Measurements from ENCODE around the gene BAZ1A.
A peak's percentile ranks its signal among the peaks of the same experiment; 100 is the strongest.
"Not testable (repeated sequence)": the region's sequence is repeated elsewhere in the genome, so short reads cannot be mapped to it uniquely, and the experiment has no call there.

The BAZ1A gene

GRCh38 chr14:34782031-34782430 lies 93.1 kb downstream of the BAZ1A start:
- DNase-seq, result no peak

DNA sequence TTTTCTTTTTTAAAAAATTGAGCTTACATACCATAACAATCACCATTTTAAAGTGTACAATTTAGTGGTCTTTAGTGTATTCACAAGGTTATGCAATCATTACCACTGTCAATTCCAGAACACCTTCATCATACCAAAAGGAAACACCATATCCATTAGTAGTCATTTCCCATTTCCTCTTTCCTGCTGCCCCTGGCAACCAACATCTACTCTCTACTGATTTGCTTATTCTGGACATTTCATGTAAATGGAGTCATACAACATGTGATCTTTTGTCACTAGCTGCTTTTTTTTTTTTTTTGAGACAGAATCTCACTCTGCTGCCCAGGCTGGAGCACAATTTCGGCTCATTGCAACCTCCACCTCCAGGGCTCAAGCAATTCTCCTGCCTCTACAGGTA lies 93.9 kb downstream of the BAZ1A start:
- peak; percentile 93 for DNase-seq

DNA sequence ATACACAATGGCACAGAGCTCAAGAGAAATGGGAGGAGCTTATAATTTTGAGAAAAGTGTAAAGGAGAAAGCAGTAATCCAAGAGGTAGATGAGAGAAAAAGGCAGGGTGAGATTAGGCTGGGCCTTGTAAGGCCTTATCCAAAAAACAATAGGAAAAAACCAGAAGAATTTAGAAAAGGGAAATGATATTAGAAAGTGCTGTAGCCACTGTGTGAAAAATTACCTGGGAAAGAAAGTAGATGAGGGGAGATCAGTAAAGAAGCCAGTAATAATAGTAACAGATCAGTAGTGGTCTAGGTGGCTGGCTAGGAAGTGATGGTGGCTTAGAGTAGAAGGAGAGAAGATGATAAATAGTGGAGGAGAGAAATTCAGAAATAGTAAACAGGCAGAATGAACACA lies 94.5 kb downstream of the BAZ1A start:
- DNase-seq, result no peak

DNA sequence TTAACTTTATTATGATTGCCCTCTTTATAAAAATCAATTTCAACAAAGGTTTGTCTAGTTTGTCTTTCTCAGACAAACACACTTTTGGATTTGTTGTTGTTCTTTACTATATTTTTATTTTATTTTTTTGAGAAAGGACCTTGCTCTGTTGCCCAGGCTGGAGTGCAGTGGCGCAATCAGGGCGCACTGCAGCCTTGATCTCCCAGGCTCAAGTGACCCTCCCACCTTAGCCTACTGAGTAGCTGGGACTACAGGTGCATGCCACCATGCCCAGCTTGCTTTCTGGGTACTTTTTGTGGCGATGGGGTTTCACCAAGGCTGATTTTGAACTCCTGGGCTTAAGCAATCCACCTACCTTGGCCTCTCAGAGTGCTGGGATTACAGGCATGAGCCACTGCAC lies 96.4 kb downstream of the BAZ1A start:
- DNase-seq, result no peak

DNA sequence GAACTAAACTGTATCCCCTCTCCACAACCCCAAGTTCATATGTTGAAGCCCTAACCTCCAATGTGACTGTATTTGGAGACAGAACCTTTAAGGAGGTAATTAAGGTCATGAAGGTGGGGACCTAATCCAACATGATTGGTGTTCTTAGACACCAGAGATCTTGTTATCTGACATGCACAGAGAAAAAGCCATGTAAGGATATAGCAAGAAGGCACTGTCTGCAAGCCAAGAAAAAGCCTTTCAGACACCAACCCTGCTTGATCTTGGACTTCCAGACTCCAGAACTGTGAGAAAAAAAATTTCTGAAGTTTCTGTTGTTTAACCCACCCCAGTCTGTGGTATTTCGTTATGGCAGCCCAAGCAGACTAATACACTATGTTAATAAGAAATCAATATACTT lies 98.5 kb downstream of the BAZ1A start:
- DNase-seq, result no peak

DNA sequence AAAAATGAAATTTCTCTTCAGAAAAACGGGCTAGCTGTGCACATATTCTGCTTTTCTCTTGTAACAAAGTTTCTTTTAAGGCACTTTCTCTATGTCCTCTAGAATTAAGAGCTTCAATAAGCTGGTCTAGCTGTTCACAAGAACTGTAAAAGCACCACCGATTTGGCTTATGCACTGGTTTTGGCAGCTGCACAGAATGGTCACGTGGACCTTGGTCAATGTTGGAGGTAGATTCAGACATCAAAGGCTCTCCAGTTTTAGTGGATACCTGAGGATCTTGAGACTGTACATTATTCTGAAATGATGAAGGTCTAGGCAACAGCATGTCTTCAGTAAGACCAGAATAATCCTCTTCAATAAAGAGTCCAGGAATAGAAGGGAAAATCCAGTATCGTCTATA lies 99.2 kb downstream of the BAZ1A start:
- no peak for DNase-seq

GRCh38 chr14:34775342-34775741 lies 99.8 kb downstream of the BAZ1A start:
- no peak for DNase-seq

- peak; percentile 29 for DNase-seq
Observed at GRCh38 chr14:34770901-34771300, 104.3 kb downstream of the BAZ1A start.

DNA sequence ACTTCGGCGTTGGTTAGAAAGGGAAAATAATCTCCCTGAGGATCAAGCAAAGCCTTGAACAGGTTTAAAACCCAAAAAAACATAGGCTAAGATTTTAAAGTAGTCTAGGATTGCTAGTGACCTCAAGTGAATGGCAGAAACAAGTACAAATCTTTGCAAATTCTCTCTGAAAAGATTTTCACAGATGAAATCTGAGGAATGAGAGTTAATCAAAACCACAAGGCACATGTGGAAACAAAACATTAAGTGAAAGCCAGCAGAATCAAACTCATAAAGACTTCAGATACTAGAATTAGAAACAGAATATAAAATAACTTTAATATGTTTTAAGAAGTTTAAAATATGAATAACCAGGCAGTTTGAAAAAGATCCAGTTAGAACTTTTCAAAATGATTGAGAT lies 108.6 kb downstream of the BAZ1A start:
- DNase-seq, result peak; percentile 27

- DNase-seq, result no peak
Observed at GRCh38 chr14:34766060-34766459, 109.1 kb downstream of the BAZ1A start.

- no peak for DNase-seq
Observed at GRCh38 chr14:34755215-34755614, 119.9 kb downstream of the BAZ1A start.

GRCh38 chr14:34754687-34755086 lies 120.5 kb downstream of the BAZ1A start:
- no peak for DNase-seq

DNA sequence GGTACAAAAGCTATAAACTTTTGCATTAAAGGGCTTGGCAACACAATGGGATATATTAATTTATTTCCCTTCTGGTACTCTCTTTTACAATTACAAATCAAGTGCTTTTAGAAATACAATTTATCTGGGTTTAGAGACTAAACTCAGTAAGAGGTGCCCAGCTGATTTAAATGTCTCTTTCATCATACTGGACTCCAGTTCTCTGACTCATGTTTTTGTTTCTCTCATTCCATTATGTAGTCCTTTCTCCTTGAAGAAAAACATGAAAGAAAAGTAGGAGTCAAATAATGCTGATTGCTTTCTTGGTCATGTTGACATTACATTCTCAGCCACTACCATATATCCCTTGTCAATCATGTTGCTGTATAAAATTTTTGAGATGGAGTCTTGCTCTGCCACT lies 124.5 kb downstream of the BAZ1A start:
- DNase-seq, result peak; percentile 70

GRCh38 chr14:34750233-34750632 lies 124.9 kb downstream of the BAZ1A start:
- no peak for DNase-seq

GRCh38 chr14:34749408-34749807 lies 125.8 kb downstream of the BAZ1A start:
- DNase-seq, result no peak

GRCh38 chr14:34742270-34743115 lies 132.7 kb downstream of the BAZ1A start:
- DNase-seq, result no peak

DNA sequence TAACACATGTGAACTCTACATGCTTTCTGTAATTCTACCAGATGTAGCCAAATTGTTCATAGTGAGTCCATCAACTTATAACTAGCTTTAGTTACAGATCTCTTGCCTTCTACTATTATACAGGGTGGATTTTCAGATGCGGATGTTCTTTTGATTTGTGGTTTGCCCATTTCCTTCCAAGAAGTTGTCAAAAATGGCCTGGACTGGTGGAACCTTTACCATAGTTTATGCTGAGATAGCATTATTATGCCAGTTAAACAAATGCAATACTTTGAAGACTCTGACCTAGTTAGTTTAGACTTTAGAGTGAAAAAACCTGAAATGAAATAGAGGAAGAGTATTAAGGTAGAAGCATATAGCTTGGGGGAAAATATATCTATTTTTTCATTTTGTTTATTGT lies 133.3 kb downstream of the BAZ1A start:
- DNase-seq, result no peak

DNA sequence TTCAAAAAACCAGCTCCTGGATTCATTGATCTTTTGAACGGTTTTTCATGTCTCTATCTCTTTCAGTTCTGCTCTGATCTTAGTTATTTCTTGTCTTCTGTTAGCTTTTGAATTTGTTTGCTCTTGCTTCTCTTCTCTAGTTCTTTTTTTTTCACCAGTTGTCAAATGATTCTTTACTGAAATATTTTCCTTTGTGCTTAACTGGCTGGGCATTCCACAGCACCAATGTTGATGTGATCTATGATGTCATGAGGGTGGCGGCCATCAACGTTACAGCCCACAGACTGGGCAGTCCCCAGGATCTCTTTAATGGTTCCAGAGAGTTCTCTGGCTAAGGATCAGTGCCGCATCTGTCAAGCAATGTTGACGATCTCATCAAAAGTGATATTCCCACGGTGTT lies 135.0 kb downstream of the BAZ1A start:
- DNase-seq, result peak; percentile 65

- not testable (repeated sequence) for DNase-seq
Observed at GRCh38 chr14:34737079-34737478, 138.1 kb downstream of the BAZ1A start.

- DNase-seq, result peak; percentile 63
Observed at GRCh38 chr14:34733245-34733644, 141.9 kb downstream of the BAZ1A start.

DNA sequence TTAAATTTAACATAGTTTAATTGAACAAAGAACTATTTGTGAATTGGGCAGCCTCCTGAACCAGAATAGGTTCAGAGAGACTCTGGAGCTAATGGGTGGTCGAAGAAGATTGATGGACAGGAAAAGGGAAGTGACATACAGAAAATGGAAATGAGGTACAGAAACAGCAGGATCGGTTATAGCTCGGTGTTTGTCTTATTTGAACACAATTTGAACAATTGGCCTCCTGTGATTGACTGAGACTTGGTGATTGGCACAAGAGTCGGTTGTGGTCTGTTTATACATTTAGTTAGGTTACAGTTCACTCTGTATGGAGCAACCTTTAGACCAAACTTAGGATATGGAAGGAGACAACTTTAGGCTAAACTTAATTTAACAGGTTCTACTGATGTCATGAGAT lies 142.4 kb downstream of the BAZ1A start:
- DNase-seq, result no peak

DNA sequence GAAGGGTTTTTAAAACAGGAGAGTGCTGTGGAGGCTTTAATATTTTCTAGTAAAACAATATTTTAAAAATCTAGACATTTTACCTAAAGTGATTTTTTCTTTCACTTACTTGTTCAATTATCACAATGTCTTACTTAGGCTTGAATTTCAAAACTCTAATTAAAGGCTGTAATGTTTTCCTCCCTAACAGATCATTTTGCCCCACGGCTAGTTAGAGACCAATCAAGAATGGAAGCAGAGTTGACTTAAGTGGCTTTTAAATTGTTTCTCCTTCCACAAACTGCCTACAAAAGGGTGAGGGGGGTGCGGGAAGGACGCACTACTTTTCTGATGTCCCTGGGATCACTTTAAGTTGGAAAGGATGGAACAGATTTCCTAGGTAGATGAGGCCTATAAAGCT lies 151.3 kb downstream of the BAZ1A start:
- no peak for DNase-seq

- peak; percentile 61 for DNase-seq
Observed at GRCh38 chr14:34722723-34723545, 152.2 kb downstream of the BAZ1A start.

- DNase-seq, result no peak
Observed at GRCh38 chr14:34721129-34721528, 154.0 kb downstream of the BAZ1A start.
